ENCODE measurements around the gene ZYX.

The ZYX gene

GRCh38 chr7:143380646-143381426 lies at the start of gene ZYX:
Gene ZYX (plus strand): TSS chr7:143381345. CDS start chr7:143381572, 227 bp downstream.
- peak within 1 kb of the TSS; percentile 86 to 91 for H3K4me3 ChIP-seq (replicated peaks in 1 of 2; ENCODE audit: low read depth in 2 of 2, low read length in 2 of 2)
- no peak for TF ChIP-seq CTCF (IDR thresholded peaks at IDR 0.05; ENCODE audit: low read depth, low read length)
- peak; percentile 98 for DNase-seq (ENCODE audit: low read depth in 2 of 2)

- H3K4me3 ChIP-seq (replicated peaks in 1 of 2; ENCODE audit: low read depth in 2 of 2, low read length in 2 of 2): no peak overlapping the region
- DNase-seq (ENCODE audit: low read depth in 2 of 2): peak in 1 of 2 donors; percentile 9
- TF ChIP-seq CTCF (IDR thresholded peaks at IDR 0.05; ENCODE audit: low read depth, low read length): no peak
Observed at GRCh38 chr7:143334244-143334643, 46.9 kb upstream of the ZYX start.

DNA sequence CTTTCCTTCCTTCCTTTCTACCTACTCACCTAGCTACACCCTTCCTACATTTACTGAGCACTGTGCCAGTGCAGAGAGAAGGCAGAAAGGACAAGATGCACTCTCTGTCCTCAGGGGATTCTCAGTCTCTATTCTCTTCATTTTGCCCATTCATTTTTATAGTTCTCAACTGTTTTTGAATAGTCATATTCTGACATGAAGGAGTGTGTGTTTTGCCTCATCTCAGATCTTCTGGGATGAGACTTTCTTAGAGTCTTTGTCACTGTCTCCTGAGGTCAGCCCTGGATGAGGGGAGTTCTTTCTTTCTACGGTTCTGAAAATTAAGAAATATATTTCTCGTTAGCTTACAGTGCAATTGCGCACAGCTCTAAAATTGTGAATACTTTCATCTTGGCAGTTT lies 43.9 kb upstream of the ZYX start:
- H3K4me3 ChIP-seq (replicated peaks in 1 of 2; ENCODE audit: low read depth in 2 of 2, low read length in 2 of 2): no peak overlapping the region
- no peak for DNase-seq (ENCODE audit: low read depth in 2 of 2)
- no peak for TF ChIP-seq CTCF (IDR thresholded peaks at IDR 0.05; ENCODE audit: low read depth, low read length)

DNA sequence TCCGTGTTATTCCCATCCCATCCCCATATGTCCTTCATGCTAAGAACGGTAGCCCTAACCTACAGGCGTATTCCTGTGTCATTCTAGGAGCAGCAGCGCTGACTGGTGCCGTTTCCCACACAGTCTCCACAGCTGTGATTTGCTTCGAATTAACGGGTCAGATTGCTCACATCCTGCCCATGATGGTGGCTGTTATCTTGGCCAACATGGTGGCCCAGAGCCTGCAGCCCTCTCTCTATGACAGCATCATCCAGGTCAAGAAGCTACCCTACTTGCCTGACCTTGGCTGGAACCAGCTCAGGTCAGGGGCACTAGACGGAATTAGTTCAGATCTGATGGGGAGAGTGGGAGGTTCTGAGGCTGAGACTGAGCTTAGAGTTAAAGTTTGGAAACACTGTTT lies 39.3 kb upstream of the ZYX start:
- DNase-seq (ENCODE audit: low read depth in 2 of 2): no peak
- no peak for TF ChIP-seq CTCF (IDR thresholded peaks at IDR 0.05; ENCODE audit: low read depth, low read length)
- H3K4me3 ChIP-seq (replicated peaks in 1 of 2; ENCODE audit: low read depth in 2 of 2, low read length in 2 of 2): no peak overlapping the region

DNA sequence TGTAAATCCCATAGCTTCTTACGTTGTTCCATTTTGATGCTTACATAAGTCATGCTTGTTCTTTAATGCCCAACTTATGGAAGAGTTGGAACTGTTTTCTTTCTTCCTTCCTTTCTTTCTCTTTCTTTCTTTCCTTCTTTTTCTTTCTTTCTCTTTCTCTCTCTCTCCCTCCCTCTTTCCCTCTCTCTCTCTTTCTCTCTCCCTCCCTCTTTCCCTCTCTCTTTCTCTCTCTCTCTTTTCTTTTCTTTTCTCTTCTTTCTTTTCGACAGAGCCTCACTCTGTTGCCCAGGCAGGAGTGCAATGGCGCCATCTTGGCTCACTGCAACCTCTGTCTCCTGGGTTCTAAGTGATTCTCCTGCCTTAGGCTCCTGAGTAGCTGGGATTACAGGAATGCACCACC lies 37.5 kb upstream of the ZYX start:
- no peak overlapping the region for H3K4me3 ChIP-seq (replicated peaks in 1 of 2; ENCODE audit: low read depth in 2 of 2, low read length in 2 of 2)
- DNase-seq (ENCODE audit: low read depth in 2 of 2): no peak
- no peak for TF ChIP-seq CTCF (IDR thresholded peaks at IDR 0.05; ENCODE audit: low read depth, low read length)

DNA sequence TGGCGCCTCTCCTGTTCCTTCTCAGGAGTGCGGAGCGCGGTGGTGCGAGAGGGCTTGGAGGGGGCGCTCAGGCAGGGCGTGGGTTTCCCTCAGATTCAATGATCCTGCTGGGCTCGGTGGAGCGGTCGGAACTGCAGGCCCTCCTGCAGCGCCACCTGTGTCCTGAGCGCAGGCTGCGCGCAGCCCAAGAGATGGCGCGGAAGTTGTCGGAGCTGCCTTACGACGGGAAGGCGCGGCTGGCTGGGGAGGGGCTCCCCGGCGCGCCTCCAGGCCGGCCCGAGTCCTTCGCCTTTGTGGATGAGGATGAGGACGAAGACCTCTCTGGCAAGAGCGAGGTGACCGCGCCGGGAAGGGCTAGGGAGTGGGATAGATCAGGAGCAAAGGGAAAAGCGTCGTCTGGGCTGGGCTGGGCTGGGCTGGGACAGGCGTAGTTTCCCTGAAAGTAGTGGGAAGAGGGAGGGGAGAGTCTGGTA lies 35.7 kb upstream of the ZYX start:
- no peak overlapping the region for H3K4me3 ChIP-seq (replicated peaks in 1 of 2; ENCODE audit: low read depth in 2 of 2, low read length in 2 of 2)
- TF ChIP-seq CTCF (IDR thresholded peaks at IDR 0.05; ENCODE audit: low read depth, low read length): peak; percentile 40
- peak; percentile 19 to 25 for DNase-seq (ENCODE audit: low read depth in 2 of 2)
